Cardiac fibroblast (primary cell): Measurements from ENCODE around the gene COL23A1.
A peak's percentile ranks its signal among the peaks of the same experiment; 100 is the strongest.
"Not testable (repeated sequence)": the region's sequence is repeated elsewhere in the genome, so short reads cannot be mapped to it uniquely, and the experiment has no call there.

Experiments used
- DNase-seq, 2 donors: peaks; one replicate each; pipeline versions ENCODE4 v3.0.0 to v3.0.0-alpha.2; 2010; ENCODE audit warnings: low read depth in 2 of 2
- H3K4me3 ChIP-seq, 2 donors: replicated peaks in 1 of 2; 1 replicate in 1 of 2; 2 replicates in 1 of 2; pipeline ENCODE4 v1.5.1; 2011; ENCODE audit warnings: low read depth in 2 of 2, low read length in 2 of 2, mild to moderate bottlenecking in 2 of 2, moderate library complexity in 1 of 2
- TF ChIP-seq, protein P1 (sequence below): IDR thresholded peaks from one replicate; pipeline ENCODE4 v1.5.1; 2011; ENCODE audit warnings: low read depth, mild to moderate bottlenecking, low read length, inconsistent platforms

Gene COL23A1

GRCh38 chr5:178201927-178202235 lies 388.3 kb downstream of the COL23A1 start:
- DNase-seq, result no peak
- TF ChIP-seq, protein P1, sequence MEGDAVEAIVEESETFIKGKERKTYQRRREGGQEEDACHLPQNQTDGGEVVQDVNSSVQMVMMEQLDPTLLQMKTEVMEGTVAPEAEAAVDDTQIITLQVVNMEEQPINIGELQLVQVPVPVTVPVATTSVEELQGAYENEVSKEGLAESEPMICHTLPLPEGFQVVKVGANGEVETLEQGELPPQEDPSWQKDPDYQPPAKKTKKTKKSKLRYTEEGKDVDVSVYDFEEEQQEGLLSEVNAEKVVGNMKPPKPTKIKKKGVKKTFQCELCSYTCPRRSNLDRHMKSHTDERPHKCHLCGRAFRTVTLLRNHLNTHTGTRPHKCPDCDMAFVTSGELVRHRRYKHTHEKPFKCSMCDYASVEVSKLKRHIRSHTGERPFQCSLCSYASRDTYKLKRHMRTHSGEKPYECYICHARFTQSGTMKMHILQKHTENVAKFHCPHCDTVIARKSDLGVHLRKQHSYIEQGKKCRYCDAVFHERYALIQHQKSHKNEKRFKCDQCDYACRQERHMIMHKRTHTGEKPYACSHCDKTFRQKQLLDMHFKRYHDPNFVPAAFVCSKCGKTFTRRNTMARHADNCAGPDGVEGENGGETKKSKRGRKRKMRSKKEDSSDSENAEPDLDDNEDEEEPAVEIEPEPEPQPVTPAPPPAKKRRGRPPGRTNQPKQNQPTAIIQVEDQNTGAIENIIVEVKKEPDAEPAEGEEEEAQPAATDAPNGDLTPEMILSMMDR, result no peak
- H3K4me3 ChIP-seq, result no peak overlapping the region

DNA sequence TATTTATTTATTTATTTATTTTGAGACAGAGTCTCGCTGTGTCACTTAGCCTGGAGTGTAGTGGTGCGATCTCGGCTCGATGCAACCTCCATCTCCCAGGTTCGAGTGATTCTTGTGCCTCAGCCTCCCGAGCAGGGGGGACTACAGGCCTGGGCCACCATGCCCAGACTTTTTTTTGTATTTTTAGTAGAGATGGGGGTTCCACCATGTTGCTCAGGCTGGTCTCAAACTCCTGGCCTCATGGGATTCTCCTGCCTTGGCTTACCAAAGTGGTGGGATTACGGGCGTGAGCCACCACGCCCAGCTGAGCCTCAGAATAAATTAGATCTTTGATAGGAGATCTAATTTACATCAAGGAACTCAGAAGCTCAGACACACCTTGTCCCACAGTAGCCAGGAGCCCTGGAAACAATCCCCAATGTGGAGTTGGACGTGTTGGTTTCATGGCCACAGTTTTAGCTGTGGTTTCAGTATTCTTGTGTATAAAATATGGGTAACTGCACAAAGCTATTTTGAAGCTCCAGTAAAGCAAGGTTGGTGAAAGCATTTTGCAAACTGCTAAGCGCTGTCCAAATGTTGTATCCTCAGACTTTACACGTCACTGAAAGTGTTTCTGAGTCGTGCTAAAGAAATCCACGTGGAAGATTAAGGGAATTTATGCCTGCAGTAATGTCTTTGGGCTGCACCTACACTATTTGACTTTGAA lies 388.8 kb downstream of the COL23A1 start:
- no peak overlapping the region for H3K4me3 ChIP-seq
- TF ChIP-seq, protein P1, result no peak
- peak in 1 of 2 donors; percentile 43 for DNase-seq

DNA sequence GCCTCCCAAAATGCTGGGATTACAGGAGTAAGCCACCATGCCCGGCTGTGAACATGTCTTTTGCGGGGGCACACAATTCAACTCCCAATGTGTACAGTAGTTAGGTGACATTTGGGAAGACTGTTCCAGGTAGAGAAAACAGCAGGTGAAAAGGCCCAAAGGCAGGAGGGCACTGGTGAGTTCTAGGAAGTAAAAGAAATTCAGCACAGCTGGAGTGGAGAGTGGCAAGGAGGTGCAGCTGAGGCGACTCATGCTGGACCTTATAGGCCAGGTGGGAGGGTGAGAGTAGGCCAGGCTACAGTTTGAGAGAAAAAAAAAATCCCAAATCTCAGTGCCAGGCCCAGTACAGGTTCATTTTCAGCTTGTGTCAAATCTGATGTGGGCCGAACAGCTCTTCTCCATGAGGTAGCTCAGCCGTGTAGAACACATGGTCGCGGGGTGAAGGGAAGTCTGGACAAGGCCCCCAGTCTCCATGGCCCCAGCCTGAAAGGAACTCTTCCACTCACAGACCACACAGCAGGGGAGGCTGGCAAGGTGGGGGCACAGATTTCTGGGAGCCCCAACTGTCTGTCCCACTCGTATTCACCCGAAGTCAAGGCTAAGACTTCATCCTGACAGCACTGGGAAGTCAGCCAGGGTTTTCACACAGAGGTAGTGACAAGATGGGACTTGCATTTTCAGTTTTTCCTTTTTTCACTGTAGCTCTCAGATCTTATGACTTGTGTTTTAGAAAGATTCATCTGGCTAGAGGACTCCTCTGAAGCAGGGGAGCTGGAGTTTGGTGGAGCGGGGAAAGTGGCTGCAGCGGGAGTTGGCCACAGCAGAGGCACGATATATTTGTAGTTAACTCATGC lies 390.4 kb downstream of the COL23A1 start:
- TF ChIP-seq, protein P1, result no peak
- DNase-seq, result no peak
- no peak overlapping the region for H3K4me3 ChIP-seq

GRCh38 chr5:178198706-178199105 lies 391.5 kb downstream of the COL23A1 start:
- TF ChIP-seq, protein P1, result no peak
- no peak overlapping the region for H3K4me3 ChIP-seq

GRCh38 chr5:178198151-178198550 lies 392.0 kb downstream of the COL23A1 start:
- H3K4me3 ChIP-seq, DNase-seq: not testable (repeated sequence)

More at GRCh38 chr5:178198706-178199105, 391.5 kb downstream of the COL23A1 start:
- DNase-seq, result no peak

DNA sequence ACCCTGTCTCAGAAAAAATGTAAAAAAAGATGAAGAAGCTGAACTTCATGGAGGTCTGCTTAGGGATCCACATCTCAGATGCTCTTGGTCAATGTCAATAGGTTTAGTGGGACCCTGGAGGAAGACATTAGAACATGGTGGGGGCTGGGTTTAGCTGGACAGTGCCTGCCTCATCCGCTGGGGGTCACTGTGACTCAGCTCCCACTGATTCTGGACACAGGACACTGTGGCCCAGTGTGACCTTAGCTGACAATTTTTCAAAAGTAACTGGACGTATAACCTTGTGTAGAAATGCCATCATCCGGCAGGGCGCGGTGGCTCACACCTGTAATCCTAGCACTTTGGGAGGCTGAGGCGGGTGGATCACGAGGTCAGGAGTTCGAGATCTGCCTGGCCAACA lies 393.2 kb downstream of the COL23A1 start:
- DNase-seq, result no peak
- no peak overlapping the region for H3K4me3 ChIP-seq
- TF ChIP-seq, protein P1, result peak; percentile 53

GRCh38 chr5:178196281-178196812 lies 393.8 kb downstream of the COL23A1 start:
- DNase-seq, result no peak
- H3K4me3 ChIP-seq, result no peak overlapping the region
- TF ChIP-seq, protein P1, result no peak
